ENCODE results near the gene PEX14. TPM values are rescaled to one million over a fixed set of nuclear protein-coding genes. Genes with fewer than 3 reads are reported as not detected.

PEX14 gene
- total and polyA plus RNA-seq, 10 of the 15 experiments (the other 5 are each of a cell fraction or from before 2014, with no cell fraction given), result 1.4 to 23.2 (median 12.0) TPM

DNA sequence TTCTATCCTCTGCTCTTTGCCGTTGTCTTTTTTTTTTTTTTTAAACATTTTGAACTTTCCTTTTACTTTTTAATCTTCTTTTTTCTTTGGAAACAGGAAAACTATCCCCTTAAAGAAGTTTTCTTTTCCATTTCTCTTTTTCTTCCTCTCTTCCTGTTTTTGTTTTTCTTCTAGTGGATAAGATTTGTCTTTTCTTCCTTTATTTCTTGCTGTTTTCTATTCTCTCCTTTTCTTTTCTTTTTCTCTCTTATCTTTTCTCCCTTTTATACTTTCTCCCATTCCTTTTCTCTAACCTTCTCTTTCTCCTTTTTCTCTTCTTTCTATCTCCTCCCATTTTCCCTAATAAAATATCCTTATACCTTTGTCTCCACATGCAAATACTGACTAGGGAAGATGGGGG is 46.2 kb downstream of the PEX14 start (continued):
- TF ChIP-seq, protein P1, sequence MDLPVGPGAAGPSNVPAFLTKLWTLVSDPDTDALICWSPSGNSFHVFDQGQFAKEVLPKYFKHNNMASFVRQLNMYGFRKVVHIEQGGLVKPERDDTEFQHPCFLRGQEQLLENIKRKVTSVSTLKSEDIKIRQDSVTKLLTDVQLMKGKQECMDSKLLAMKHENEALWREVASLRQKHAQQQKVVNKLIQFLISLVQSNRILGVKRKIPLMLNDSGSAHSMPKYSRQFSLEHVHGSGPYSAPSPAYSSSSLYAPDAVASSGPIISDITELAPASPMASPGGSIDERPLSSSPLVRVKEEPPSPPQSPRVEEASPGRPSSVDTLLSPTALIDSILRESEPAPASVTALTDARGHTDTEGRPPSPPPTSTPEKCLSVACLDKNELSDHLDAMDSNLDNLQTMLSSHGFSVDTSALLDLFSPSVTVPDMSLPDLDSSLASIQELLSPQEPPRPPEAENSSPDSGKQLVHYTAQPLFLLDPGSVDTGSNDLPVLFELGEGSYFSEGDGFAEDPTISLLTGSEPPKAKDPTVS (IDR thresholded peaks at IDR 0.05; ENCODE audit: low read depth, low read length), result no peak
- TF ChIP-seq TAF1 (IDR thresholded peaks at IDR 0.05; ENCODE audit: borderline replicate concordance, low read depth, low read length), result no peak
- TF ChIP-seq CREM (IDR thresholded peaks at IDR 0.05; ENCODE audit: low read depth), result no peak
- TF ChIP-seq MXI1 (IDR thresholded peaks at IDR 0.05; ENCODE audit: low read depth, low read length), result no peak
- TF ChIP-seq, protein P2, sequence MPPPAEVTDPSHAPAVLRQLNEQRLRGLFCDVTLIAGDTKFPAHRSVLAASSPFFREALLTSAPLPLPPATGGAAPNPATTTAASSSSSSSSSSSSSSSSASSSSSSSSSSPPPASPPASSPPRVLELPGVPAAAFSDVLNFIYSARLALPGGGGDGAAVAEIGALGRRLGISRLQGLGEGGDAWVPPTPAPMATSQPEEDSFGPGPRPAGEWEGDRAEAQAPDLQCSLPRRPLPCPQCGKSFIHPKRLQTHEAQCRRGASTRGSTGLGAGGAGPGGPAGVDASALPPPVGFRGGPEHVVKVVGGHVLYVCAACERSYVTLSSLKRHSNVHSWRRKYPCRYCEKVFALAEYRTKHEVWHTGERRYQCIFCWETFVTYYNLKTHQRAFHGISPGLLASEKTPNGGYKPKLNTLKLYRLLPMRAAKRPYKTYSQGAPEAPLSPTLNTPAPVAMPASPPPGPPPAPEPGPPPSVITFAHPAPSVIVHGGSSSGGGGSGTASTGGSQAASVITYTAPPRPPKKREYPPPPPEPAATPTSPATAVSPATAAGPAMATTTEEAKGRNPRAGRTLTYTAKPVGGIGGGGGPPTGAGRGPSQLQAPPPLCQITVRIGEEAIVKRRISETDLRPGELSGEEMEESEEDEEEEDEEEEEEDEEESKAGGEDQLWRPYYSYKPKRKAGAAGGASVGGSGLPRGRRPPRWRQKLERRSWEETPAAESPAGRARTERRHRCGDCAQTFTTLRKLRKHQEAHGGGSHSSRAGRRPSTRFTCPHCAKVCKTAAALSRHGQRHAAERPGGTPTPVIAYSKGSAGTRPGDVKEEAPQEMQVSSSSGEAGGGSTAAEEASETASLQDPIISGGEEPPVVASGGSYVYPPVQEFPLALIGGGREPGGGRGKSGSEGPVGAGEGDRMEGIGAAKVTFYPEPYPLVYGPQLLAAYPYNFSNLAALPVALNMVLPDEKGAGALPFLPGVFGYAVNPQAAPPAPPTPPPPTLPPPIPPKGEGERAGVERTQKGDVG (CRISPR knock-in tag; IDR thresholded peaks at IDR 0.05), result no peak
- no peak for TF ChIP-seq FOXK2 (IDR thresholded peaks at IDR 0.05)
- TF ChIP-seq BCL11A (IDR thresholded peaks at IDR 0.05; ENCODE audit: low read depth, low read length), result no peak
